Muscle of back (tissue), 11 donors: ENCODE data around the gene SLC2A14. TPM values are rescaled to one million over a fixed set of nuclear protein-coding genes. Genes with fewer than 3 reads are reported as not detected.
"Not testable (repeated sequence)": the region's sequence is repeated elsewhere in the genome, so short reads cannot be mapped to it uniquely, and the experiment has no call there.

Experiments used
- DNase-seq, 3 donors: peaks; one replicate each; pipeline versions ENCODE4 v3.0.0 to v3.0.0-alpha.2; 2013
- polyA plus RNA-seq, 10 donors: library from polyadenylated mRNA; unstranded; fragments of 120-200 nt; gene quantifications; one replicate each; pipeline ENCODE4 v1.2.1, GENCODE V29; 2013; ENCODE audit not compliant: insufficient read length in 10 of 10

Gene SLC2A14
- polyA plus RNA-seq, 10 donors = 0.08 to 1.1 (median 0.36) TPM; not detected in 1

- no peak for DNase-seq
Measured at GRCh38 chr12:7870335-7870734, 2.4 kb downstream of the SLC2A14 start.

DNA sequence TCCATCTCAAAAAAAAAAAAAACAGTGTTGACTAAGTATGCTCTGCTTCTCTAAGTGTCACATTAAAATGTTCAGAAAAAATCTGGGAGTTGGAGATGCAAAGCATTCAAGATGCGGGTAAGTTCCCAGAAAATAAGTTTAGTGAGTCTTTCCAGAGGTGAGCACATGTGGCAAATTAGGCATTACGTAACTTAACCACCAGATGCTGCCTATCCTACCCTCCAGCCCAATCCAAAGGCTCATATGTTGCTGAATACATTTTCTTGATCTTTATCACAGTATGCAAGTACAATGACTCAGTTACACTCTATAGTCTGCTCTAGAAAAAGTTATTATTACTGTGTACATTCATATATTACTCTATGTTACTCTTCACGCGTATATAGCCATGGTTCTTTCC lies 3.6 kb downstream of the SLC2A14 start:
- DNase-seq = peak in 1 of 3 donors; percentile 64

- DNase-seq = no peak
Measured at GRCh38 chr12:7868391-7868790, 4.3 kb downstream of the SLC2A14 start.

GRCh38 chr12:7864601-7865150 lies 8.0 kb downstream of the SLC2A14 start:
- DNase-seq = no peak

GRCh38 chr12:7862814-7863348 lies 9.8 kb downstream of the SLC2A14 start:
- DNase-seq = peak in 1 of 3 donors; percentile 12

DNA sequence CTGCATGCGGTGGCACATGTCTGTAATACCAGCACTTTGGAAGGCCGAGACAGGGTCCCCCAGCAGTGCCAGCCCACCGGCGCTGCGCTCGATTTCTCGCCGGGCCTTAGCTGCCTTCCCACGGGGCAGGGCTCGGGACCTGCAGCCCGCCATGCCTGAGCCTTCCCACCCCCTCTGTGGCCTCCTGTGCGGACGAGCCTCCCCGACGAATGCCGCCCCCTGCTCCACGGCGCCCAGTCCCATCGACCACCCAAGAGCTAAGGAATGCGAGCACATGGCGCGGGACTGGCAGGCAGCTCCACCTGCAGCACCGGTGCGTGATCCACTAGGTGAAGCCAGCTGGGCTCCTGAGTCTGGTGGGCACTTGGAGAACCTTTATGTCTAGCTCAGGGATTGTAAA lies 10.4 kb downstream of the SLC2A14 start:
- DNase-seq = not testable (repeated sequence)

- peak in 1 of 3 donors; percentile 67 for DNase-seq
Measured at GRCh38 chr12:7859552-7859951, 13.2 kb downstream of the SLC2A14 start.

- DNase-seq = no peak
Measured at GRCh38 chr12:7857971-7858370, 14.7 kb downstream of the SLC2A14 start.

DNA sequence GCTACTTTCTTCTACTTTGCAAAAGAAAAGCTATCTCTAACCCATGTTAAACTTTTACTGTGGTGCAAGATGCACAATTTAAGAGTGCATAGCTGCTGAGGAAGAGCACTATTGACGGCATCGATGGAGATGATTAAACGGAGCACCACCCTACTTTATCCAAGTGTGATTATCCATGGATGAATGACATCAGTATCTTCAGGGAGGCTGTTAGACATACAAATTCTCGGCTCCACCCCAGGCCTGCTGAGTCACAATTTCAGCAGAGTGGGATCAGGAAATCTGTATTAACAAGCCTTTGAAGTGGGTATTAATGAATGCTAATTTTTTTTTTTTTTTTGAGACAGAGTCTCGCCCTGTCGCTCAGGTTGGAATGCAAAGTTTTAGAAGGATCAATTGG lies 16.2 kb downstream of the SLC2A14 start:
- DNase-seq = no peak

DNA sequence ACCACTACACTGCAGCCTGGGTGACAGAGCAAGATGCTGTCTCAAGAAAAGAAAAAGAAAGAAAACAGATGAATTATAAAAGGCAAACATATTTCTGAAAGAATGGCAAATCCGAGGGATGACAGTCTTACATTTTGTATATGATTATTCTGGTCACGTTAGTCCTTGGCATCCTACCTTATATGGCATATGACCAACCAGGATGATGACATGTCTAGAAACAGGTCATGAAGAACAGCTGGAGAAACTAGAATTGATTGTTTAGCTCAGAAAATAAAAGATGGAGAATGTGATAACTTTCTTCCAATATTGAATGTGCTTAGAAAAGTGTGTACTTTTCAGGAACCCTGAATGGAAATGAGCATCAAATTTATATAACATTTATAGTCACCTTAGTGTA lies 19.2 kb downstream of the SLC2A14 start:
- no peak for DNase-seq

- not testable (repeated sequence) for DNase-seq
Measured at GRCh38 chr12:7851622-7852081, 21.1 kb downstream of the SLC2A14 start.

DNA sequence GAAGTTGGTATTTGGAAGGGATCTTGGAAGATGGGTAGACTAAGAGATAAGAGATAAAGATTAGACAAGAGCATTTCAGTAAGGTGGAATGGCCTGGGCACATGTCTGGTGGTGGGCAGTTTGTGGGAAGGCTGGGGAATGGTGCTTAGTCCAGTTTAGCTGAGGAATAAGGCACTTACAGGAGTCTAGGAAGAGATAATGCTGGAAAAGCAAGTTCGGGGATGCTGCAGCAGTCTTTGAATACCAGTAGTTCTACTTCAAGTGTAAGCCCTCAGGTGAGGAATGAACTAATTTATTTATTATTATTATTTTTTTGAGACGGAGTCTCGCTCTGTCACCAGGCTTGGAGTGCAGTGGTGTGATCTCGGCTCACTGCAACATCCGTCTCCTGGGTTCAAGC lies 22.6 kb downstream of the SLC2A14 start:
- not testable (repeated sequence) for DNase-seq

GRCh38 chr12:7848098-7848422 lies 24.7 kb downstream of the SLC2A14 start:
- peak in 1 of 3 donors; percentile 20 for DNase-seq

GRCh38 chr12:7847226-7848097 lies 25.3 kb downstream of the SLC2A14 start:
- DNase-seq = peak in 1 of 3 donors; percentile 70

DNA sequence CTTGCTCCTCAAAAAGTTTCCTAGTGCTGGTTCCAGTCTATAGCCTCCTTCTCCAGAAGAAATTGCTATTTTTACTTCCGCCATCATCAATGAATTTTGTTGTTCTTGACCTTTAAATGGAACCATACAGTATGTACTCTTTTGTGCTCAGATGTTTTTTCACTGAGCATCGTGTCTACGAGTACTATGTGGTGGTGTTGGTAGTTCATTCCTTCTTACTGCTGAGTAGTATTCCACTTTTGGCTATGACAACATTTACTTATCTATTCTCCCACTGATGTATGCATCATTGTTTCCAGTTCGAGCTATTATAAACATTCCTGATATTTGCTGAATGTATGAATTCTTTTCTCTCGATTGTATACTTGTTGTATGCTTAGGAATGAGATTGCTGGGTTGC lies 28.6 kb downstream of the SLC2A14 start:
- DNase-seq = no peak

GRCh38 chr12:7843583-7843982 lies 29.1 kb downstream of the SLC2A14 start:
- DNase-seq = not testable (repeated sequence)

GRCh38 chr12:7843149-7843548 lies 29.6 kb downstream of the SLC2A14 start:
- peak in 1 of 3 donors; percentile 48 for DNase-seq

GRCh38 chr12:7842444-7842843 lies 30.3 kb downstream of the SLC2A14 start:
- not testable (repeated sequence) for DNase-seq

DNA sequence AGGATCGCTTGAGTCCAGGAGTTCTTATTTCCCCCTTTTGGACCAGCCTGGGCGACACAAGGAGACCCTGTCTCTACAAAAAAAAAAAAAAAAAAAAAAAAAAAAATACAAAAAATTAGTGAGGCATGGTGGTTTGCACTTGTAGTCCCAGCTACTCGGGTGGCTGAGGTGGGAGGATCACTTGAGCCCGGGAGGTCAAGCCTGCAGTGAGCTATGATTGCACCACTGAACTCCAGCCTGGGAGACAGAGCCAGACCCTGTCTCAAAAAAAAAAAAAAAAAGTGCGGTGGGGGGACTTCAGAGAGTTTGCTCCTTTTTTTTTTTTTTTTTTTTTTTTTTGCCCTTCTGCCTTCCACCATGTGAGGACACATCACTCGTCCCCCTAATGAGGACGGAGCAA lies 32.9 kb downstream of the SLC2A14 start:
- DNase-seq = not testable (repeated sequence)

GRCh38 chr12:7839226-7839625 lies 33.5 kb downstream of the SLC2A14 start:
- peak in 1 of 3 donors; percentile 44 for DNase-seq

- no peak for DNase-seq
Measured at GRCh38 chr12:7837366-7837765, 35.3 kb downstream of the SLC2A14 start.

- DNase-seq = no peak
Measured at GRCh38 chr12:7835766-7836165, 36.9 kb downstream of the SLC2A14 start.

DNA sequence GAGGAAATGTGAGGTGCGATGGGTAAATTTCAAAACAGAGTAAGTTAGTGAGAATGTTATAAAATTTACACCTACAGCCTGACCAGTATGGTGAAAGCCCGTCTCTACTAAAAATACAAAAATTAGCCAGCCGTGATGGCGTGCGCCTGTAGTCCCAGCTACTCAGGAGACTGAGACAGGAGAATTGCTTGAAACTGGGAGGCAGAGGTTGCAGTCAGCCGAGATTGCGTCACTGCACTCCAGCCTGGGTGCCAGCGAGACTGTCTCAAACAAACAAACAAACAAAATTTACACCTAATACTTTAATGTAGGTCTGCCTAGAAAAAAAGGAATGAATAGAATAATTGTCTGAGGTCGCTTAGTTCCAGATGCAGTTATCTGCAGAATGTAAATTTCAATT lies 37.6 kb downstream of the SLC2A14 start:
- no peak for DNase-seq
